Stimulated activated CD8-positive, alpha-beta memory T cell treated with anti-CD3 and anti-CD28 coated beads, Interleukin-4, amount 100 ng/mL, for 4 hours (primary cell): ENCODE data around the gene USP17L25.
"Not testable (repeated sequence)": the region's sequence is repeated elsewhere in the genome, so short reads cannot be mapped to it uniquely, and the experiment has no call there.

ENCODE experiments used
- DNase-seq, 2 donors: peaks; one replicate each; pipeline ENCODE4 v3.0.0-alpha.2; 2020; ENCODE audit warnings: low read depth in 2 of 2, low spot score in 1 of 2

USP17L25 gene, protein sequence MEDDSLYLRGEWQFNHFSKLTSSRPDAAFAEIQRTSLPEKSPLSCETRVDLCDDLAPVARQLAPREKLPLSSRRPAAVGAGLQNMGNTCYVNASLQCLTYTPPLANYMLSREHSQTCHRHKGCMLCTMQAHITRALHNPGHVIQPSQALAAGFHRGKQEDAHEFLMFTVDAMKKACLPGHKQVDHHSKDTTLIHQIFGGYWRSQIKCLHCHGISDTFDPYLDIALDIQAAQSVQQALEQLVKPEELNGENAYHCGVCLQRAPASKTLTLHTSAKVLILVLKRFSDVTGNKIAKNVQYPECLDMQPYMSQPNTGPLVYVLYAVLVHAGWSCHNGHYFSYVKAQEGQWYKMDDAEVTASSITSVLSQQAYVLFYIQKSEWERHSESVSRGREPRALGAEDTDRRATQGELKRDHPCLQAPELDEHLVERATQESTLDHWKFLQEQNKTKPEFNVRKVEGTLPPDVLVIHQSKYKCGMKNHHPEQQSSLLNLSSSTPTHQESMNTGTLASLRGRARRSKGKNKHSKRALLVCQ

GRCh38 chr4:9329611-9330010 lies at the start of gene USP17L25:
TSS of gene USP17L25 (plus strand) at chr4:9329911. CDS start at chr4:9329911, 0 bp downstream.
- not testable (repeated sequence) for DNase-seq

DNA sequence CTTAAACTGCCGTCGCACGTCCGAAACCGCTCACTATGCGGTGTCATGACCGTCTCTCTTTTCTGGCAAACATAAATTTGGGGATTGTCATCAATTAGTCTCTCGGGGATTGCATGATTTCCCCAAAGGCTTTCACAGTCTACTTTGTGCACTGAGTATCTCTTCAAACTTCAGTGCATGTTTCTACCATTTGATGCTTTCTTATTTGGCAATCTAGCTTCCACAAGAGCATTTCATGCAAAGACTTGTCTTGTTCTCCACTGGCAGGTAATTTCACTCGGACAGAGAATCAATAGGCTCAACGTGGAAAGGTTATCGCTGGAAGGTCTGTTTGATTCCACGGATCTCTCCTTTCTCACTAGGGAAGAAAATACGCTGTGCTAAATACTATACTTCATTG lies 5.5 kb upstream of the USP17L25 start:
- not testable (repeated sequence) for DNase-seq

DNA sequence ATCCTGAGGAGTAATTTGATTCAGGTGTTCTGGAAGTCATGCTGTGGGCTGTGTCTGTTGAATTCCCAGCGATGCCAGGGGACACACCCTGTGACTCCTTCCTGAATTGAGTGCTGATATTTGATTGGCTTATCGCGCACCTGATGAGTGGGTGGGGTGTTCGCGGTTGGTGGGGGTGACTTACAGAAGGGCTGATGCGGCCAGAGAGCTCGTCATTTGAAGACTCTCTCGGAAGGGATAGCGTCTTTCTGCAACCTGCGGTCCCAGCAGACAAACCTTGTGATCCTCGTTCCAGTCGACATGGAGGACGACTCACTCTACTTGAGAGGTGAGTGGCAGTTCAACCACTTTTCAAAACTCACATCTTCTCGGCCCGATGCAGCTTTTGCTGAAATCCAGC lies 4.8 kb upstream of the USP17L25 start, which contains the start of gene USP17L24:
TSS of gene USP17L24 (plus strand) at position 301 of the 400 bp plus-strand sequence. CDS start at position 301, 0 bp downstream.
- DNase-seq = not testable (repeated sequence)

DNA sequence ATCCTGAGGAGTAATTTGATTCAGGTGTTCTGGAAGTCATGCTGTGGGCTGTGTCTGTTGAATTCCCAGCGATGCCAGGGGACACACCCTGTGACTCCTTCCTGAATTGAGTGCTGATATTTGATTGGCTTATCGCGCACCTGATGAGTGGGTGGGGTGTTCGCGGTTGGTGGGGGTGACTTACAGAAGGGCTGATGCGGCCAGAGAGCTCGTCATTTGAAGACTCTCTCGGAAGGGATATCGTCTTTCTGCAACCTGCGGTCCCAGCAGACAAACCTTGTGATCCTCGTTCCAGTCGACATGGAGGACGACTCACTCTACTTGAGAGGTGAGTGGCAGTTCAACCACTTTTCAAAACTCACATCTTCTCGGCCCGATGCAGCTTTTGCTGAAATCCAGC lies 4.6 kb downstream of the USP17L25 start, which contains the start of gene USP17L26:
TSS of gene USP17L26 (plus strand) at position 301 of the 400 bp plus-strand sequence. CDS start at position 301, 0 bp downstream.
- not testable (repeated sequence) for DNase-seq

- DNase-seq = not testable (repeated sequence)
Measured at GRCh38 chr4:9339103-9339502, 9.4 kb downstream of the USP17L25 start, which contains the start of gene USP17L5. TSS of gene USP17L5 (plus strand) at chr4:9339403. CDS start at chr4:9339403, 0 bp downstream.

GRCh38 chr4:9343848-9344247 lies 14.1 kb downstream of the USP17L25 start, which contains the start of gene USP17L27:
TSS of gene USP17L27 (plus strand) at chr4:9344148. CDS start at chr4:9344148, 0 bp downstream.
- not testable (repeated sequence) for DNase-seq

DNA sequence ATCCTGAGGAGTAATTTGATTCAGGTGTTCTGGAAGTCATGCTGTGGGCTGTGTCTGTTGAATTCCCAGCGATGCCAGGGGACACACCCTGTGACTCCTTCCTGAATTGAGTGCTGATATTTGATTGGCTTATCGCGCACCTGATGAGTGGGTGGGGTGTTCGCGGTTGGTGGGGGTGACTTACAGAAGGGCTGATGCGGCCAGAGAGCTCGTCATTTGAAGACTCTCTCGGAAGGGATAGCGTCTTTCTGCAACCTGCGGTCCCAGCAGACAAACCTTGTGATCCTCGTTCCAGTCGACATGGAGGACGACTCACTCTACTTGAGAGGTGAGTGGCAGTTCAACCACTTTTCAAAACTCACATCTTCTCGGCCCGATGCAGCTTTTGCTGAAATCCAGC lies 18.9 kb downstream of the USP17L25 start, which contains the start of gene USP17L28:
TSS of gene USP17L28 (plus strand) at position 301 of the 400 bp plus-strand sequence. CDS start at position 301, 0 bp downstream.
- not testable (repeated sequence) for DNase-seq

GRCh38 chr4:9350866-9351265 lies 21.2 kb downstream of the USP17L25 start:
- DNase-seq = not testable (repeated sequence)

GRCh38 chr4:9353338-9353737 lies 23.6 kb downstream of the USP17L25 start, which contains the start of gene USP17L29:
TSS of gene USP17L29 (plus strand) at chr4:9353638. CDS start at chr4:9353638, 0 bp downstream.
- not testable (repeated sequence) for DNase-seq

GRCh38 chr4:9362829-9363228 lies 33.1 kb downstream of the USP17L25 start, which contains the start of gene USP17L30:
TSS of gene USP17L30 (plus strand) at chr4:9363129. CDS start at chr4:9363129, 0 bp downstream.
- DNase-seq = not testable (repeated sequence)

GRCh38 chr4:9379881-9380280 lies 50.2 kb downstream of the USP17L25 start:
- DNase-seq = not testable (repeated sequence)
